SH-SY5Y (cell line): ENCODE data around the gene WASHC4.

Experiments
- GATA2 ChIP-seq: IDR thresholded peaks from 2 replicates; pipeline ENCODE4 v1.6.1; 2011; ENCODE audit warnings: mild to moderate bottlenecking, low read depth, low read length
- GATA3 ChIP-seq: IDR thresholded peaks from 2 replicates; pipeline ENCODE4 v1.6.1; 2011; ENCODE audit warnings: low read depth, mild to moderate bottlenecking, low read length, moderate library complexity

DNA sequence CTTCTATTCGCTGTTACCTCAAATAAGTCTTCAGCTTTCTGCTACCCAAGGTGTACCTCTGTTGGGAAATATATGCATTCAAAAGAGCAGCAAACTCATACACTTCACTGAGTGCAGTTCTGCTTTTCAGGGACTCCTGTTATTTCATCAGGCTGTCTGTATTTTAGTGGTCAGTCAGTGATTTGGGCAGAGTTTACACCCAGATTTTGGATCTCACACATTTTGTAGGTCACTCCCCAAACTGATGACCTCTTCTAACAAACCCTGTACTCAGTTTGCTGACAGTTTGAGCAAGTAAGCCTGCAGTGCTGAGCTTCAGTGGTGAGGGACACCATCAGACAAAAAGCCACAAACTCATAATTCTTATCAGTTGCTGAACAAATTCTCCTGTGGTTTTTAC is 8.2 kb upstream of the WASHC4 start:
- TF ChIP-seq GATA2 (no peak), GATA3 (no peak)
